ENCODE data around the gene COG7.
"Not testable (repeated sequence)": the region's sequence is repeated elsewhere in the genome, so short reads cannot be mapped to it uniquely, and the experiment has no call there.

COG7 gene

DNA sequence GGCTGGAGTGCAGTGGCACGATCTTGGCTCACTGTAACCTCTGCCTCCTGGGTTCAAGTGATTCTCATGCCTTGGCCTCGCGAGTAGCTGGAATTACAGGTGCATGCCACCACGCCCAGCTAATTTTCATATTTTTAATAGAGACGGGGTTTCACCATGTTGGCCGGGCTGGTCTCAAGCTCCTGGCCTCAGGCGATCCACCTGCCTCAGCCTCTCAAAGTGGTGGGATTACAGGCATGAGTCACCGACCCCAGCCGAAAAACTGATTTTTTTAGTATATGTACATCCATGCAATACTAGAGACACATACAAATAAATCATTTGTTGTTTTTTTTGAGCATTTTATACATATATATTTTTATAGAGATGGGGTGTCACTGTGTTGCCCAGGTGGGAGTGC, 71.3 kb downstream of the COG7 start:
- DNase-seq: not testable (repeated sequence)

GRCh38 chr16:23380501-23380951, 72.5 kb downstream of the COG7 start:
- no peak for DNase-seq

GRCh38 chr16:23379707-23380106, 73.3 kb downstream of the COG7 start:
- DNase-seq: no peak

DNA sequence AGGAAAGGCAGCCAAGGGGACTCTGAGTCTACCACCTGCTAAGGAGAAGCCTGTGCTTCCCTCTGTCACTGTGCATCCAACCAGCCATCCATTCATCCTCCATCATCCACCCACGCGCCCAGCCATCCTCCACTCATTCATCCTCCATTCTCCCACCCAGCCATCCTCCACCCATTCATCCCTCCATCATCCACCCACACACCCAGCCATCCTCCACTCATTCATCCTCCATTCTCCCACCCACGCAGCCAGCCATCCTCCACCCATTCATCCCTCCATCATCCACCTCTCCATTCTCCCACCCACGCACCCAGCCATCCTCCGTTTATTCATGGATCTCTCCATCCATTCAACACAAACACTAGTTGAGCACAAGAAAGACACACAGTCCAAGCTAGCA, 74.1 kb downstream of the COG7 start:
- DNase-seq: no peak

DNA sequence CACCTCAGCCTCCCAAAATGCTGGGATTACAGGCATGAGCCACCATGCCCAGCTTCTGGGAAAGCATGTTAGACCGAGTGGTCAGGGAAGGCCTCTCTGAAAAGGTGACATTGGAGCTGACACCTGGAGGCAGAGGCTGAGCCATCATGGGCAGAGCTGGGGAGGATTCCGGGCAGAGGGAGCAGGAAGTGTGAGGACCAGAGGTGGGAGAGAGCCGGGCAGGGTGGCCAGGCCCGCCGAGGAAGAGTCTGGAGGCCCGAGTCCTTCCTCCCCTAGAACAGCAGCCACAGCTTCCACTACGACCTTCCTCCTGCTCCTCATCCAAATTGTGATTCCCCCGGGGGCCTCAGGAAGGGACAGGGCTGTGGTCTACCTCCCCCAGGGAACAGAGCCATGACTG, 74.7 kb downstream of the COG7 start:
- DNase-seq: no peak

DNA sequence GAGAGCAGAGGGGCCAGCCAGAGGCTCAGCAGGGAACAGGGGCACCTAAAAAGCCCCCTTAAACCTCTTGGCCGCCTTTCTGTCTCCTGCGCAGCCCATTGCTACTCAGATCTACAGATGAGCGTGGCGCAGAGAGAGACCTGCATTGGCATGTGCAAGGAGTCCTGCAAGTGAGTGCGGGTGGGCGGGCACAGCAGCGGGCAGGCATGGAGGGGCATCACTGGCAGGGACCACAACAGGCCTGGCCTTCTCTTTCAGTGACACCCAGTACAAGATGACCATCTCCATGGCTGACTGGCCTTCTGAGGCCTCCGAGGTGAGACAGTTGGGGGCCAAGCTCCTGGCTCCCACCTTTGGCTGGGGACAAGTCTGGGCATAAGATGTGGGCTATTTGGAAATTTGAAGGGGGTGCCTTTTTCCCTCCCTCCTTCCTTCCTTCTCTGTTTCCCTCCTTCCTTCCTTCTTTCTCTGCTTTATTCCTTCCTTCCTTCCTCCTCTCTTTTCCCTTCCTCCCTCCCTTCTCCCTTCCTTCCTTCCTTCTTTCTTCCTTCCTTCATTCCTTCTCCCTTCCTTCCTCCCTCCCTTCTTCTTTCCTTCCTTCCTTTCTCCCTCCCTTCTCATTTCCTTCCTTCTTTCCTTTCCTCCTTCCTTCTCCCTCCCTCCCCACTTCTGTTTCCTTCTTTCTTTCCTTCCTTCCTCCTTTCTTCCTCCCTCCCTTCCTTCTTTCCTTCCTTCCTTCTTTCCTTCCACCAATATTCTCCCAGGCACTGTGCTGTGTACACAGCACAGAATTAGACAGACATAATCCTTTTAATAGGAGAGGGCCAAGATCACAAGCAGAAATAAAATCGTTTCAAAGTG, 75.7 kb downstream of the COG7 start:
- no peak for DNase-seq

GRCh38 chr16:23375643-23376042, 77.3 kb downstream of the COG7 start:
- no peak for DNase-seq

GRCh38 chr16:23374721-23375510, 78.1 kb downstream of the COG7 start:
- no peak for DNase-seq

DNA sequence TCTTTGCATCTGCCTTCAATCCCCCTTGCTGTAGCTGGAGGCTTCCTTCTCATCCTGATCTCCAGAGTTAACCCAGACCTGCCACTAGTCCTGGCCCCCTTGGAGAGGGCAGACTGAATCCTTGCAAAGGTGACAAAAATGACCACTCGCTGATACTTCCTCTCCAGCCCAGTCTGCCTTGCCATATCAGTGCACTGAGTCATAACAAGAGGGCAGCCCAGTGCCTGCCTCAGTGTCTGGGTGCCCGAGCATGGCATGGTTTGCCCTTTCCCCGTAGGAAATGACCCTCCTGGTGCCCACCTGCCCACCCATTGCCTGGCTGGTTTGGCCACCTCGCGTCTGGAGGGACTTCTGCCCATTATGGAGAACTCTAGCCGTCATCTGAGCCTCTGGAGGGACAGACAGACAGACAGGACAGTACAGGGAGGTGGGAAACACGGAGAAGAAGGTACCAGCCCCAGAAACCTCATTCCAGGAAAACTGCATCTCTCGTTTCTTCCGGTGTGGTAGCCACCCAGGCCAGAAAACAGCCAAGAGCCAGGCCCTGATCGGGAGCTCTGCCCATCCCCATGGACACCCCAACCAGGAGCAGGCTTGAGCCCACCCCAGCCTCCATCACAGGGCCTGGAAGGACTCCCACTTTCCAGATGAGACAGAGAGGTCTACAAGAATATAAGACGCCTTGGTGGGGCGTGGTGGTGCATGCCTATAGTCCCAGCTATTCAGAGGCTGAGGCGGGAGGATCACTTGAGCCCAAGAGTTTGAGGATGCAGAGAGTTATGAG, 79.4 kb downstream of the COG7 start:
- DNase-seq: no peak

GRCh38 chr16:23371368-23371767, 81.6 kb downstream of the COG7 start:
- no peak for DNase-seq

DNA sequence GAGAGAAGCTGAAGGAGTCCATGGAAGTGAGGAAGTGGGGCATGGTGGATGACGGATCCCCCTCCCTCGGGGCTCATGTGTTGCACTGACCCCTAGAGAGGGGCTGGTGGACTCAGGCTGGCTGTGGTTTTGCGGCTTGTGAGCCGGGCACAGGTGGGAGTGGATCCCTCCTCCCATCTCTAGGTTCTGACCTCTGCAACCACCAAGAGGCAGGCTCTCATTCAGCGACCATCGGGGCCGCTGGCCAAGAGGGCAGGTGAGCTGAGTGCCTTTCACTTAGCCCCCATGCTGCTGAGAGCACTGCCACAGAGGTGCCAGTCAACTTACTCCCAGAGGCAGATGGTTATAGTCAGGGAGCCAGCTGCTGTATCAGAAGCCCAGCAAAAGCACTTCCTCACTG, 83.6 kb downstream of the COG7 start:
- DNase-seq: no peak

DNA sequence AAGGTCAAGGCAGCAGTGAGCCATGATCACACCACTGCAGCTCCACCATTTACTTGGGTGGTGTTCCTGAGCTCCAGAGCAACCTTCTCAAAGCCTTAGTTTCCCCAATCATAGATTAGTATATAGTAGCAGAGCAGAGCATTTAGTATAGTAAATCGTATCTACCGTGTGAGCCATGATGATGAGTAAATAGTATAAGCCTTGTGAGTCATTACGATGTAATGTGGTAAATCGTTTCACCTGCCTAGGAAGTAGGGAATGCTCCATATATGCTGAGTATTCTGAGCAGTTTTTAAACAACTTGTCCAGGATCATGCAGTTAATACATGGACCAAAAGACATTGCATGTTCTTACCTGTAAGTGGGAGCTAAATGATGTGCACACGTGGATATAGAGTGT, 84.5 kb downstream of the COG7 start:
- no peak for DNase-seq

- no peak for DNase-seq
These were observed 85.0 kb downstream of the COG7 start for GRCh38 chr16:23367988-23368387.

- no peak for DNase-seq
These were observed 85.4 kb downstream of the COG7 start for GRCh38 chr16:23367564-23367963.

GRCh38 chr16:23366341-23366740, 86.6 kb downstream of the COG7 start:
- DNase-seq: not testable (repeated sequence)

DNA sequence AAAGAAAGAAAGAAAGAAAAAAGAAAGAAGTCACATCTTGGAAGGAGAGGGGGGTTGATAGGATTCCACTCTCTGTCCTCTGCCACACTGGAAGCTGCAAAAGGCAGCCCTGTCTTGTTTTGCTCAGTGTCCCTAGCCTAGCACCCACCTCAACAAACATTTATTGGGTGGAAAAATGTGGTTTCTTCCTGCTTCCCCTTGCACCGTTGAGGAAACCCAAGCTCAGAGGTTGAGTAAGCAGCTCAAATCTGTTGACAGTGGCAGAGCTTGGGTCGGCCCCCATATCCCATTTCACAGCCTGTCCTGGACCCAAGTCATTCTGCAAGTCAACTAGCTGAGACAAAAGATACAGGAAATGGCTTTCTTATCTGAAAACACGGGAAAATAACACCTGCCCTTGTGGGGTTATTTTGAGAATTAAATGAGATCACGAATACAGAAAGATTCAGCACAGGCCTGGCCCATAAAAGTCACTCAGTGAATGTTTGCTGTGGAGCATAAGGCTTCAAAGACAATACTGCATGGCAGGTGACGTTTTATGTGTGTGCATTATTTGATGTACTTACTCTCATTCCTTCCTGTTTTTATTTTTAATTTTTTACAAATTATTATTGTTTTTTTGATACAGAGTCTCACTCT, 87.3 kb downstream of the COG7 start:
- peak; percentile 8 for DNase-seq

- no peak for DNase-seq
These were observed 90.3 kb downstream of the COG7 start for GRCh38 chr16:23362460-23363317.

GRCh38 chr16:23359092-23359760, 93.8 kb downstream of the COG7 start:
- DNase-seq: no peak

GRCh38 chr16:23357761-23358290, 95.2 kb downstream of the COG7 start:
- no peak for DNase-seq

DNA sequence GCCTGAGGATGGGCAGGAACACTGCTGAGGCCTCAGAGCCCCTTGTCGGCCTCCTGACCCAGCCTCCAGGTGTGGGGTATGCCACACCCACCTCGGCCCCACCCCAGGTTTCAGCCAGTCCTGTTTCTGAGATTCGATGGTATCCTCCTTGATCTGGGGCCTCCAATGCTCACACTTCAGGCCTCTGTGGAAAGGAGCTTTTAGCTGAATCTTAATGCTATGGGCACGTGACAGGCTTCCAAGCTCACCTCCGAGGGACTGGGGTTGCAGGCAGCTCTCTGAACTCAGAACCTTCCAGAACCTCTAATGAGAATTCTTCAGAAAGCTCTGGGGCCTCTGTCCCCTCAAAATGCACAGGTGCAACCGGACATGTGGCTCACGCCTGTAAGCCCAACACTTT, 96.0 kb downstream of the COG7 start:
- DNase-seq: no peak

- DNase-seq: no peak
These were observed 97.8 kb downstream of the COG7 start for GRCh38 chr16:23355106-23355670.

Data from hematopoietic multipotent progenitor cell treated with erythropoietin and hydrocortisone succinate and interleukin-3 and kit ligand, for 4 days (in vitro differentiated cells).